ENCODE results near the gene APOBEC2.
A peak's percentile ranks its signal among the peaks of the same experiment; 100 is the strongest.

Gene APOBEC2

GRCh38 chr6:41022294-41022693, 30.7 kb upstream of the APOBEC2 start:
- no peaks in the 10 kb centered on the region for H3K9me3 ChIP-seq (ENCODE audit: control insufficient read depth, insufficient read depth, low read length)
- no peaks in the 10 kb centered on the region for H3K36me3 ChIP-seq (ENCODE audit: control insufficient read depth, insufficient read depth, low read length)
- no peaks in the 10 kb centered on the region; the same call in 1 of the 2 replicates for H3K4me1 ChIP-seq (ENCODE audit: control insufficient read depth, insufficient read depth, low read length)
- no peaks in the 10 kb centered on the region for H3K27me3 ChIP-seq (ENCODE audit: control insufficient read depth, insufficient read depth, low read length)
- no peak for DNase-seq (ENCODE audit: low read depth, low spot score)
- no peak overlapping the region for H3K4me3 ChIP-seq (ENCODE audit: low read length)
- H3K27ac ChIP-seq (ENCODE audit: low read length) = no peak overlapping the region

GRCh38 chr6:41023114-41023513, 29.9 kb upstream of the APOBEC2 start:
- H3K4me1 ChIP-seq (ENCODE audit: control insufficient read depth, insufficient read depth, low read length) = no peaks in the 10 kb centered on the region; the same call in 1 of the 2 replicates
- no peaks in the 10 kb centered on the region for H3K9me3 ChIP-seq (ENCODE audit: control insufficient read depth, insufficient read depth, low read length)
- H3K27me3 ChIP-seq (ENCODE audit: control insufficient read depth, insufficient read depth, low read length) = no peaks in the 10 kb centered on the region
- H3K27ac ChIP-seq (ENCODE audit: low read length) = no peak overlapping the region
- no peak overlapping the region for H3K4me3 ChIP-seq (ENCODE audit: low read length)
- no peak for DNase-seq (ENCODE audit: low read depth, low spot score)
- H3K36me3 ChIP-seq (ENCODE audit: control insufficient read depth, insufficient read depth, low read length) = no peaks in the 10 kb centered on the region
- WGBS (ENCODE audit: insufficient coverage, insufficient read length) = no CpG with 5 or more reads among the region's 3 CpGs

- no CpG with 5 or more reads among the region's 3 CpGs for WGBS (ENCODE audit: insufficient coverage, insufficient read length)
- no peak for DNase-seq (ENCODE audit: low read depth, low spot score)
- no peak overlapping the region for H3K4me3 ChIP-seq (ENCODE audit: low read length)
Observed at GRCh38 chr6:41025966-41026530, 27.0 kb upstream of the APOBEC2 start.

GRCh38 chr6:41027241-41027640, 25.8 kb upstream of the APOBEC2 start:
- Histone ChIP-seq H3K27ac (ENCODE audit: low read length) (no peak overlapping the region), H3K9me3 (ENCODE audit: control insufficient read depth, insufficient read depth, low read length) (no peaks in the 10 kb centered on the region), H3K36me3 (ENCODE audit: control insufficient read depth, insufficient read depth, low read length) (no peaks in the 10 kb centered on the region), H3K4me3 (ENCODE audit: low read length) (peak overlapping the region; percentile 36; the same call in 1 of the 2 replicates), H3K4me1 (ENCODE audit: control insufficient read depth, insufficient read depth, low read length) (peaks cover 3% of the 10 kb centered on the region), H3K27me3 (ENCODE audit: control insufficient read depth, insufficient read depth, low read length) (no peaks in the 10 kb centered on the region)
- WGBS (ENCODE audit: insufficient coverage, insufficient read length) = no CpG with 5 or more reads among the region's 4 CpGs
- no peak for DNase-seq (ENCODE audit: low read depth, low spot score)

More at GRCh38 chr6:41025966-41026530, 27.0 kb upstream of the APOBEC2 start:
- Histone ChIP-seq H3K9me3 (ENCODE audit: control insufficient read depth, insufficient read depth, low read length) (no peaks in the 10 kb centered on the region), H3K27ac (ENCODE audit: low read length) (no peak overlapping the region), H3K27me3 (ENCODE audit: control insufficient read depth, insufficient read depth, low read length) (no peaks in the 10 kb centered on the region), H3K4me1 (ENCODE audit: control insufficient read depth, insufficient read depth, low read length) (peaks cover 3% of the 10 kb centered on the region), H3K36me3 (ENCODE audit: control insufficient read depth, insufficient read depth, low read length) (no peaks in the 10 kb centered on the region)

GRCh38 chr6:41027799-41028560, 25.0 kb upstream of the APOBEC2 start:
- no peak overlapping the region for H3K27ac ChIP-seq (ENCODE audit: low read length)

GRCh38 chr6:41028561-41029412, 24.2 kb upstream of the APOBEC2 start:
- Histone ChIP-seq H3K4me1 (ENCODE audit: control insufficient read depth, insufficient read depth, low read length) (peaks cover 3% of the 10 kb centered on the region), H3K4me3 (ENCODE audit: low read length) (peak overlapping the region; percentile 36; the same call in 1 of the 2 replicates), H3K27me3 (ENCODE audit: control insufficient read depth, insufficient read depth, low read length) (no peaks in the 10 kb centered on the region), H3K36me3 (ENCODE audit: control insufficient read depth, insufficient read depth, low read length) (no peaks in the 10 kb centered on the region), H3K27ac (ENCODE audit: low read length) (no peak overlapping the region), H3K9me3 (ENCODE audit: control insufficient read depth, insufficient read depth, low read length) (no peaks in the 10 kb centered on the region)
- no CpG with 5 or more reads among the region's 13 CpGs for WGBS (ENCODE audit: insufficient coverage, insufficient read length)
- no peak for DNase-seq (ENCODE audit: low read depth, low spot score)

More at GRCh38 chr6:41027799-41028560, 25.0 kb upstream of the APOBEC2 start:
- WGBS (ENCODE audit: insufficient coverage, insufficient read length) = no CpG with 5 or more reads among the region's 45 CpGs
- peak overlapping the region; percentile 36; the same call in 1 of the 2 replicates for H3K4me3 ChIP-seq (ENCODE audit: low read length)
- H3K36me3 ChIP-seq (ENCODE audit: control insufficient read depth, insufficient read depth, low read length) = no peaks in the 10 kb centered on the region
- peaks cover 3% of the 10 kb centered on the region for H3K4me1 ChIP-seq (ENCODE audit: control insufficient read depth, insufficient read depth, low read length)
- H3K9me3 ChIP-seq (ENCODE audit: control insufficient read depth, insufficient read depth, low read length) = no peaks in the 10 kb centered on the region
- peak; percentile 75 for DNase-seq (ENCODE audit: low read depth, low spot score)
- H3K27me3 ChIP-seq (ENCODE audit: control insufficient read depth, insufficient read depth, low read length) = no peaks in the 10 kb centered on the region

GRCh38 chr6:41032830-41033229, 20.2 kb upstream of the APOBEC2 start:
- DNase-seq (ENCODE audit: low read depth, low spot score) = no peak
- WGBS (ENCODE audit: insufficient coverage, insufficient read length) = no CpG with 5 or more reads among the region's 15 CpGs
- Histone ChIP-seq H3K36me3 (ENCODE audit: control insufficient read depth, insufficient read depth, low read length) (no peaks in the 10 kb centered on the region), H3K27me3 (ENCODE audit: control insufficient read depth, insufficient read depth, low read length) (no peaks in the 10 kb centered on the region), H3K4me3 (ENCODE audit: low read length) (no peak overlapping the region), H3K4me1 (ENCODE audit: control insufficient read depth, insufficient read depth, low read length) (peaks cover 3% of the 10 kb centered on the region; the same call in 1 of the 2 replicates), H3K27ac (ENCODE audit: low read length) (no peak overlapping the region), H3K9me3 (ENCODE audit: control insufficient read depth, insufficient read depth, low read length) (no peaks in the 10 kb centered on the region)

GRCh38 chr6:41033776-41034175, 19.2 kb upstream of the APOBEC2 start:
- Histone ChIP-seq H3K27ac (ENCODE audit: low read length) (no peak overlapping the region), H3K4me3 (ENCODE audit: low read length) (no peak overlapping the region), H3K36me3 (ENCODE audit: control insufficient read depth, insufficient read depth, low read length) (no peaks in the 10 kb centered on the region), H3K27me3 (ENCODE audit: control insufficient read depth, insufficient read depth, low read length) (no peaks in the 10 kb centered on the region), H3K4me1 (ENCODE audit: control insufficient read depth, insufficient read depth, low read length) (peaks cover 4% of the 10 kb centered on the region), H3K9me3 (ENCODE audit: control insufficient read depth, insufficient read depth, low read length) (no peaks in the 10 kb centered on the region)
- no peak for DNase-seq (ENCODE audit: low read depth, low spot score)
- no CpG with 5 or more reads among the region's 13 CpGs for WGBS (ENCODE audit: insufficient coverage, insufficient read length)

GRCh38 chr6:41036186-41036585, 16.8 kb upstream of the APOBEC2 start:
- H3K27me3 ChIP-seq (ENCODE audit: control insufficient read depth, insufficient read depth, low read length) = no peaks in the 10 kb centered on the region
- peaks cover 5% of the 10 kb centered on the region for H3K4me1 ChIP-seq (ENCODE audit: control insufficient read depth, insufficient read depth, low read length)
- no peaks in the 10 kb centered on the region for H3K36me3 ChIP-seq (ENCODE audit: control insufficient read depth, insufficient read depth, low read length)
- no peak for DNase-seq (ENCODE audit: low read depth, low spot score)
- WGBS (ENCODE audit: insufficient coverage, insufficient read length) = no CpG with 5 or more reads among the region's 3 CpGs
- H3K27ac ChIP-seq (ENCODE audit: low read length) = no peak overlapping the region
- H3K9me3 ChIP-seq (ENCODE audit: control insufficient read depth, insufficient read depth, low read length) = no peaks in the 10 kb centered on the region
- H3K4me3 ChIP-seq (ENCODE audit: low read length) = no peak overlapping the region

GRCh38 chr6:41036601-41037000, 16.4 kb upstream of the APOBEC2 start:
- Histone ChIP-seq H3K27me3 (ENCODE audit: control insufficient read depth, insufficient read depth, low read length) (no peaks in the 10 kb centered on the region), H3K36me3 (ENCODE audit: control insufficient read depth, insufficient read depth, low read length) (no peaks in the 10 kb centered on the region), H3K4me3 (ENCODE audit: low read length) (no peak overlapping the region), H3K27ac (ENCODE audit: low read length) (no peak overlapping the region), H3K4me1 (ENCODE audit: control insufficient read depth, insufficient read depth, low read length) (peaks cover 5% of the 10 kb centered on the region), H3K9me3 (ENCODE audit: control insufficient read depth, insufficient read depth, low read length) (no peaks in the 10 kb centered on the region)
- DNase-seq (ENCODE audit: low read depth, low spot score) = no peak
- no CpG with 5 or more reads among the region's 2 CpGs for WGBS (ENCODE audit: insufficient coverage, insufficient read length)
